Measurements from ENCODE around the gene C1QL2. TPM values are rescaled to one million over a fixed set of nuclear protein-coding genes. Genes with fewer than 3 reads are reported as not detected.
A peak's percentile ranks its signal among the peaks of the same experiment; 100 is the strongest.

Gene C1QL2
- total RNA-seq, 1 donor from 2014 or later, result not detected

GRCh38 chr2:119147776-119148715 is 10.5 kb downstream of the C1QL2 start:
- H3K9me3 Mint-ChIP-seq, result no peaks in the 10 kb centered on the region
- H3K4me1 Mint-ChIP-seq, result no peaks in the 10 kb centered on the region
- intact Hi-C loops (cut with micrococcal nuclease), result no loop called here
- H3K27me3 Mint-ChIP-seq, result no peaks in the 10 kb centered on the region
- H3K36me3 Mint-ChIP-seq (ENCODE audit: low read depth), result no peaks in the 10 kb centered on the region
- no peak overlapping the region for H3K27ac Mint-ChIP-seq
- H3K4me3 Mint-ChIP-seq, result no peak overlapping the region
- no peak for DNase-seq

GRCh38 chr2:119144806-119145205 is 13.7 kb downstream of the C1QL2 start:
- DNase-seq, result no peak
- Mint-ChIP-seq H3K36me3 (ENCODE audit: low read depth) (no peaks in the 10 kb centered on the region), H3K4me1 (no peaks in the 10 kb centered on the region), H3K4me3 (no peak overlapping the region), H3K9me3 (no peaks in the 10 kb centered on the region), H3K27ac (no peak overlapping the region), H3K27me3 (no peaks in the 10 kb centered on the region)
- intact Hi-C loops (cut with micrococcal nuclease), result no loop called here

GRCh38 chr2:119142824-119143223 is 15.7 kb downstream of the C1QL2 start:
- no peaks in the 10 kb centered on the region for H3K36me3 Mint-ChIP-seq (ENCODE audit: low read depth)
- H3K27ac Mint-ChIP-seq, result no peak overlapping the region
- intact Hi-C loops (cut with micrococcal nuclease), result no loop called here
- no peak overlapping the region for H3K4me3 Mint-ChIP-seq
- no peaks in the 10 kb centered on the region for H3K4me1 Mint-ChIP-seq
- no peaks in the 10 kb centered on the region for H3K9me3 Mint-ChIP-seq
- DNase-seq, result no peak
- H3K27me3 Mint-ChIP-seq, result no peaks in the 10 kb centered on the region

GRCh38 chr2:119137502-119137901 is 21.0 kb downstream of the C1QL2 start:
- Mint-ChIP-seq H3K27me3 (no peaks in the 10 kb centered on the region), H3K9me3 (no peaks in the 10 kb centered on the region), H3K4me3 (no peak overlapping the region), H3K4me1 (no peaks in the 10 kb centered on the region), H3K27ac (no peak overlapping the region), H3K36me3 (ENCODE audit: low read depth) (no peaks in the 10 kb centered on the region)
- intact Hi-C loops (cut with micrococcal nuclease), result no loop called here
- DNase-seq, result no peak

DNA sequence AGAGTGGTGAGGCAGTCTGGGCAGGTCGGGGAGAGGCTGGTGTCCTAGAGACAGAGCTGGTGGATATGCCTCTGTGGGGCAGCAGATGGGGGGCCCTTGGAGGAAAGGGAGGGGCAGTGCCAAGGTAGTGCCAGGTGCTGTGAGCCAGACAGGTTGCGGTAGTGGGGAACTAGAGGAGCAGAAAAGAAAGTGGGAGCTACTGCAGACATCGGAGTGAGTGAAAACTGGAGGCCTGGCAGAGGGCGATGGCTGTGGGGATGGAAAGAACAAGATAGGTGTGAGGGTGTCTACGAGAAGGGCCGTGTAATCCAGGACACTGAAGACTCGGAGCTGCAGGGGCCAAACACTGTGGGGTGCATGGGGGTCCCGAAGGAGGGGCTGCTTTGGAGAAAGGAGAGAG is 21.7 kb downstream of the C1QL2 start:
- H3K4me1 Mint-ChIP-seq, result no peaks in the 10 kb centered on the region
- no peak overlapping the region for H3K27ac Mint-ChIP-seq
- no peak for DNase-seq
- no peaks in the 10 kb centered on the region for H3K27me3 Mint-ChIP-seq
- no peaks in the 10 kb centered on the region for H3K9me3 Mint-ChIP-seq
- intact Hi-C loops (cut with micrococcal nuclease), result no loop called here
- no peaks in the 10 kb centered on the region for H3K36me3 Mint-ChIP-seq (ENCODE audit: low read depth)
- no peak overlapping the region for H3K4me3 Mint-ChIP-seq

DNA sequence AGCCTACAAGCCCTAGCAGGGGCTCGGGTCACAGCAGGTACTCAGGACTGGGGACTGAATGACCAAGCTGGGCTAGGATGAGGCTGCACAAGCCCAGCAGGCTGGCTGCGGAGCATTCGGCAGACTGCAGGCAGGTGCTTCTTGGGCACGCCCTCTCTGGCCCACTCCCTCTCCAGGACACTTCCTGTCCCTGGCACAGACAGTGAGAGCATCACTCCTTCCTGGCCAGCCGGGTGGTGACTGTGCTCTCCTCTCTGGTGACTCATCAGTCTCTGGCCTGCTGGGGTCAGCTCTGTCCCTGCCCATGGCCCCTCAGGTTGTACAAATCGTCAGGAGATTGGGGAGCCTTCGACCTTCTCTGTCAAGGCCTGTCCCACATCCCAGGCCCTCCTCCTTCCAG is 22.5 kb downstream of the C1QL2 start:
- no peaks in the 10 kb centered on the region for H3K27me3 Mint-ChIP-seq
- DNase-seq, result no peak
- H3K36me3 Mint-ChIP-seq (ENCODE audit: low read depth), result no peaks in the 10 kb centered on the region
- H3K27ac Mint-ChIP-seq, result no peak overlapping the region
- intact Hi-C loops (cut with micrococcal nuclease), result no loop called here
- no peak overlapping the region for H3K4me3 Mint-ChIP-seq
- H3K4me1 Mint-ChIP-seq, result no peaks in the 10 kb centered on the region
- no peaks in the 10 kb centered on the region for H3K9me3 Mint-ChIP-seq

DNA sequence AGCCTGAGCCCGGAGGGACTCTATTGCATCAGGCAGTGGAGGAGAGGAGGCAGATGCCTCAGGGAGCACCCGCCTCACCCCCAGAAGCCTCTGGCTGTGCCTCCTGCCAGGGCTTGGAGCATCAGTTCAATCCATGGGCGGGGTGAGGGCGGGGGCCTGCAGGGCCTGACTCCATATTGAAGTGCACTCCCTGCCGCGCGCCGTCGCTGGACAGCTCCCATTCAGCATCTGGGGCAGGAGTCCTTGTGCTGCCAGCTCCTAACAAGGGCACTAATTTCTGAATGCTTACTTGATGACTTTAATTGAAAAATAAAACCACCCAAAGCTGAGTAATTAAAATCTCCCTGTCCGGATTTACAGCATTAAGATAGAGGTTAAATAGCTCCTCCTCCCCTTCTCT is 23.8 kb downstream of the C1QL2 start:
- Mint-ChIP-seq H3K36me3 (ENCODE audit: low read depth) (no peaks in the 10 kb centered on the region), H3K4me1 (no peaks in the 10 kb centered on the region), H3K4me3 (no peak overlapping the region), H3K27ac (no peak overlapping the region), H3K9me3 (no peaks in the 10 kb centered on the region), H3K27me3 (no peaks in the 10 kb centered on the region)
- DNase-seq, result no peak
- intact Hi-C loops (cut with micrococcal nuclease), result no loop called here

GRCh38 chr2:119126650-119127049 is 31.9 kb downstream of the C1QL2 start:
- intact Hi-C loops (cut with micrococcal nuclease), result no loop called here
- H3K4me3 Mint-ChIP-seq, result no peak overlapping the region
- H3K9me3 Mint-ChIP-seq, result no peaks in the 10 kb centered on the region
- no peaks in the 10 kb centered on the region for H3K27me3 Mint-ChIP-seq
- peak; percentile 77 for DNase-seq
- no peaks in the 10 kb centered on the region for H3K36me3 Mint-ChIP-seq (ENCODE audit: low read depth)
- no peaks in the 10 kb centered on the region for H3K4me1 Mint-ChIP-seq
- no peak overlapping the region for H3K27ac Mint-ChIP-seq

DNA sequence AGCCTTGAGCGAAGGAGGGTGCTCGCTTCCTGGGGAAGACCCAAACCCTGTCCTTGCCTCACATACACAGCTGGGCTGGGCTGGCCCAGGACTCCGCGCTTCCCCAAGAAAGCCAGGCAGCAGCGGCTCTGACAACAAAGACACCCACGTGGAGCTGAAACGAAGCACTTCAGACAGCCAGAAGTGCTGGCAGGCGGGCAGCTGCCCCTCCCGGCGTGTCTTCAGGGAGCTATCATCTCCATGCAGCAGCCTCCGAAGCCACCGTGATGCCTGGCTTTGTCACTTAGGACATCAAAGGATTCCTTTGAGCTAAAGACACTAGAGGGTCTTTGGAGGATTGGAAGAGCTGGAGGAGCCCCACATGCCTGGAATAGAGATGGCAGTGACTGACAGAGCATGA is 35.2 kb downstream of the C1QL2 start:
- H3K4me1 Mint-ChIP-seq, result no peaks in the 10 kb centered on the region
- H3K9me3 Mint-ChIP-seq, result no peaks in the 10 kb centered on the region
- intact Hi-C loops (cut with micrococcal nuclease), result no loop called here

DNA sequence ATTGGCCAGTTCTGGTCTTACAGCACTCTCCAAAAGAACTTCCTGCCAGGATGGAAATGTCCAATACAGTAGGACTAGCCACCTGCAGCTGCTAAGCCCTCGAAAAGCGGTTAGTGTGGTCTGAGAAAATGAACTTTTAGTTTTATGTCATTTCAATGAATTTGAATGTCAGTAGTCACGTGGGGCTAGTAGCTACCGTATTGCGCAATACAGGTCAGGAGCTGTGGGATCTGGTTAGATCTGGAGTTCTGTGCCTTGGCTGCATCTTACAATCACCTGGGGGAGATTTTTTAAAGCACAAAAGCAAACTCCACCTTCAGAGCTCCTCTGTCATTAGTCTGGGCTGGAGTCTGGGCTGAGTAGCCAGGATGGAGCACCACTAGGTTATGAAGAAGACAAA is 35.9 kb downstream of the C1QL2 start:
- Mint-ChIP-seq H3K36me3 (ENCODE audit: low read depth) (no peaks in the 10 kb centered on the region), H3K27ac (no peak overlapping the region), H3K9me3 (no peaks in the 10 kb centered on the region), H3K27me3 (no peaks in the 10 kb centered on the region), H3K4me3 (no peak overlapping the region), H3K4me1 (no peaks in the 10 kb centered on the region)
- DNase-seq, result no peak
- intact Hi-C loops (cut with micrococcal nuclease), result no loop called here

More for the DNA sequence above, 35.2 kb downstream of the C1QL2 start:
- no peak overlapping the region for H3K27ac Mint-ChIP-seq
- H3K27me3 Mint-ChIP-seq, result no peaks in the 10 kb centered on the region
- no peaks in the 10 kb centered on the region for H3K36me3 Mint-ChIP-seq (ENCODE audit: low read depth)
- no peak for DNase-seq
- no peak overlapping the region for H3K4me3 Mint-ChIP-seq

GRCh38 chr2:119119999-119120756 is 38.4 kb downstream of the C1QL2 start:
- Mint-ChIP-seq H3K27me3 (no peaks in the 10 kb centered on the region), H3K9me3 (no peaks in the 10 kb centered on the region), H3K36me3 (ENCODE audit: low read depth) (no peaks in the 10 kb centered on the region), H3K4me1 (no peaks in the 10 kb centered on the region), H3K27ac (no peak overlapping the region), H3K4me3 (no peak overlapping the region)
- no peak for DNase-seq
- intact Hi-C loops (cut with micrococcal nuclease), result no loop called here

DNA sequence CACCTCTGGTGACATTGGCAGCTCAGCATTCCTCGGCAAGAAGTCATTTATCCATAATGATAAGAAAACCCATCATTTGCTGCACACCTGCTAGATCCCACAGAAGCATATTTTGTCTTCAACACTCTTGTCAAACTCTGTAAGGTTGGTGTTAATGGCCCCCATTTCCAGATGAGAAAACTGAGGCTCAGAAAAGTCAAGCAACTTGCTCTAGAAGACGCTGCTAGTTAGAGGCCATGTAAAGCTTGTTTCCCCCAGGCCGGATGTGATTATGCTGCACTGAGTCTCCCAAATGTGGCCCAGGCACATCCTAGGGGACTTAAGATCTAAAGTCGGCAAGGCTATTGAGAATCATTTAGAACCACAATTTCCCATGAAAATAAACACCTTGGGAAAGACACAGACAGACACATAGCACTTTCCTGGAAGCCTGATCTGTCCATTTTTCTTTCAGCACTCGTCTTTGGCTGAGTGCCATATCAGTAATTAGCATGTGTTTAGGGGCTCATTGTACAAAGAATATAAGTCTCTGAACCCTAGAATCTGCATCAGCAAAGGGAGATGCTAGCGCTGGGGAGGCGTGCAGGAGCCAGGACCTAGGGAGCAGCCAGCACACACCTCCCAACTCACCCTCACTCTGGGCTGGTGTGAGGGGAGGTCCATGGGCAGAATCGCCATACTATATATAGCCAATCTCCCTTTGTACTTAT is 39.3 kb downstream of the C1QL2 start:
- no peaks in the 10 kb centered on the region for H3K27me3 Mint-ChIP-seq
- DNase-seq, result no peak
- no peaks in the 10 kb centered on the region for H3K4me1 Mint-ChIP-seq
- intact Hi-C loops (cut with micrococcal nuclease), result no loop called here
- H3K27ac Mint-ChIP-seq, result no peak overlapping the region
- H3K9me3 Mint-ChIP-seq, result no peaks in the 10 kb centered on the region
- H3K36me3 Mint-ChIP-seq (ENCODE audit: low read depth), result no peaks in the 10 kb centered on the region
- no peak overlapping the region for H3K4me3 Mint-ChIP-seq

DNA sequence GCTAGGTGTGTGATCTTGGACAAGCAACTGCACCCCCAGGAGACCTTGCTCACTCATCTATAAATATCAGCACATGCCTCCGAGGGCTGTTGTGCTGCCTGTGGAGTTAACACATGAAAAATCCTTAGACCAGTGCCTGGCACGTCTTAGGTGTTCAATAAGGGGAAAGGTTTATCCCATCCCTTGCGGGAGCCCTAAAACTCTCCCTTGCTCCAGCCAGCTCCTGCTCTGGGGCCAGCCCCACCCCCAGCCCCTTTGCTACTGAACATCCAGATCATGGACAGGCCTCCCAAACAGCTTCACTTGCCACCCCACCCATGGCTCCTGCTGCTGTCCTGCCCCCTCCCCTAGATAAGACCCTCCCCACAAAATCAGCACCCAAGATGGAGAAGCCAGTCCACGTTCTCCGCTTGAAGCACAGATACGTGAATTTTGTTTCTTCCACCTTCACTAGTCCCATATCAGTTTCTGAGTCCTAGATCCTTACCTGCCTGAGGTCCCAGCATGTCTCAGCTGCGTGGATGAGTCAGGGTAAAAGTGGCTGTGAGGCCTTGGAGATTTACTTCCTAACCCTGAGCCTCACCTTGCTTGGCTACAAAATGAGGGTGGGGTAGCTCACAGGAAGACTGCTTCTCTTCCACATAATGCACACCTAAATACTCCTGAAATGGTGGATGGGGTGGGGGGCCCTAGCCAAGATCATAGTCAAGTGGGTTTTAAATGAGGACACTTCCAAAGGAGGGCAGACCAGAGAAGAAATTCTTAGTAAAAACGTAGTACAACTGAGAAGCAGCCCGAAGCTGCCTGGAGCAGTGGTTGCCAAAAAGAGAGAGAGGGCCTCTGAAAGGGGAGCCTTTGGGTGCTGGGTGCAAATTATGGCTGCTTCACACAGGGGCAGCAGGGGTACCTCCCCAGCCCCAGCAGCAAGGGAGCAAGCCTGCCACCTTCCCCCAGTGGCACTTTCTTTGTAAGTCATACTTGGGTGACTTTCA is 40.4 kb downstream of the C1QL2 start:
- no peak overlapping the region for H3K27ac Mint-ChIP-seq
- H3K4me3 Mint-ChIP-seq, result no peak overlapping the region
- H3K9me3 Mint-ChIP-seq, result no peaks in the 10 kb centered on the region
- H3K4me1 Mint-ChIP-seq, result no peaks in the 10 kb centered on the region
- no peaks in the 10 kb centered on the region for H3K27me3 Mint-ChIP-seq
- no peaks in the 10 kb centered on the region for H3K36me3 Mint-ChIP-seq (ENCODE audit: low read depth)
- no peak for DNase-seq
- intact Hi-C loops (cut with micrococcal nuclease), result no loop called here

All from activated CD4-positive, alpha-beta T cell treated with anti-CD3 and anti-CD28 coated beads, Interleukin-2, amount 10 ng/mL, durations not matched to agents 24 days and 14 days (primary cell).